HepG2 (cell line): ENCODE measurements around the gene LDLRAD4. TPM values are rescaled to one million over a fixed set of nuclear protein-coding genes. Genes with fewer than 3 reads are reported as not detected.

Experiments used
- CEBPB ChIP-seq: IDR thresholded peaks from 2 replicates; pipeline ENCODE4 v1.6.1; 2011; ENCODE audit warnings: low read depth, low read length, improper control_type of control experiment, borderline replicate concordance
- CHD2 ChIP-seq: IDR thresholded peaks from 2 replicates; pipeline ENCODE4 v1.6.1; 2011; ENCODE audit warnings: low read depth, low read length, improper control_type of control experiment
- ETV5 ChIP-seq: IDR thresholded peaks from 2 replicates; pipeline ENCODE4 v1.6.1; 2018; ENCODE audit warnings: missing biosample characterization, missing genetic modification reagents, inconsistent platforms, borderline replicate concordance
- HNRNPK ChIP-seq: fragments of 200-400 bp; formaldehyde crosslinking; IDR thresholded peaks from 2 replicates; pipeline ENCODE4 v1.6.1; 2018; ENCODE audit warnings: low read length, low read depth, moderate library complexity, mild to moderate bottlenecking; ENCODE audit not compliant: poor library complexity, severe bottlenecking
- HOXA5 ChIP-seq: sonication (generic); formaldehyde crosslinking; IDR thresholded peaks from 2 replicates; pipeline ENCODE4 v1.4.0; 2020; ENCODE audit warnings: missing genetic modification reagents
- KDM6A ChIP-seq: IDR thresholded peaks from 2 replicates; pipeline ENCODE4 v1.6.1; 2016; ENCODE audit warnings: low read depth
- MEIS2 ChIP-seq: sonication (generic); formaldehyde crosslinking; IDR thresholded peaks from 2 replicates; pipeline ENCODE4 v1.9.0; 2021; ENCODE audit warnings: mild to moderate bottlenecking, missing genetic modification reagents
- MYC ChIP-seq: sonication (generic); formaldehyde crosslinking; IDR thresholded peaks from 2 replicates; pipeline ENCODE4 v1.9.0; 2021; ENCODE audit warnings: missing genetic modification reagents, borderline replicate concordance
- PTBP1 ChIP-seq: fragments of 200-400 bp; formaldehyde crosslinking; IDR thresholded peaks from 2 replicates; pipeline ENCODE4 v1.6.1; 2018; ENCODE audit warnings: low read length, low read depth; ENCODE audit not compliant: poor library complexity, severe bottlenecking
- SMYD3 ChIP-seq: sonication (generic); formaldehyde crosslinking; IDR thresholded peaks from 2 replicates; pipeline ENCODE4 v1.8.1; 2023; ENCODE audit warnings: mild to moderate bottlenecking, missing genetic modification reagents
- XRCC5 ChIP-seq: fragments of 200-400 bp; formaldehyde crosslinking; optimal IDR thresholded peaks from 2 replicates; pipeline ENCODE3; 2017; ENCODE audit warnings: mild to moderate bottlenecking, low read length
- ZNF121 ChIP-seq: sonication (generic); formaldehyde crosslinking; IDR thresholded peaks from 2 replicates; pipeline ENCODE4 v1.5.0; 2020; ENCODE audit warnings: mild to moderate bottlenecking, missing genetic modification reagents
- ZNF292 ChIP-seq: sonication (generic); formaldehyde crosslinking; IDR thresholded peaks from 2 replicates; pipeline ENCODE4 v1.8.1; 2022; ENCODE audit warnings: mild to moderate bottlenecking, low read depth, missing genetic modification reagents, borderline replicate concordance
- ZNF766 ChIP-seq: sonication (generic); formaldehyde crosslinking; IDR thresholded peaks from 2 replicates; pipeline ENCODE4 v1.5.0; 2020; ENCODE audit warnings: missing genetic modification reagents, borderline replicate concordance
- ZNF883 ChIP-seq: sonication (generic); formaldehyde crosslinking; IDR thresholded peaks from 2 replicates; pipeline ENCODE4 v1.5.1; 2020; ENCODE audit warnings: mild to moderate bottlenecking, missing genetic modification reagents; ENCODE audit errors: not compliant biosample characterization
- polyA plus RNA-seq, 8 experiments: library from polyadenylated mRNA; depleted of rRNA in 3 of 8; stranded (reverse) in 7 of 8; unstranded in 1 of 8; fragments of >200 nt; fragmentation: Illumina TruSeq in 4 of 8; extraction: Trizol in 4 of 8; gene quantifications; 2 replicates each; pipeline versions ENCODE4 v1.2.1 to v1.2.3, GENCODE V29; 2011 to 2016; ENCODE audit warnings: low read depth in 4 of 8, missing spikeins in 1 of 8, mixed read lengths in 1 of 8; ENCODE audit not compliant: insufficient read depth in 1 of 8
- total RNA-seq, 5 experiments: library from RNA; depleted of rRNA; stranded (reverse); fragments of >200 nt; fragmentation: Illumina TruSeq; extraction: Trizol; gene quantifications; 2 replicates each; pipeline ENCODE4 v1.2.3, GENCODE V29; 2016; ENCODE audit warnings: low read depth in 1 of 5
- TF ChIP-seq, protein P1 (sequence below): sonication (generic); formaldehyde crosslinking; IDR thresholded peaks from 2 replicates; pipeline ENCODE4 v1.8.0; 2022; ENCODE audit warnings: missing genetic modification reagents, mild to moderate bottlenecking, borderline replicate concordance
- TF ChIP-seq, protein P2 (sequence below): sonication (generic); formaldehyde crosslinking; IDR thresholded peaks from 2 replicates; pipeline ENCODE4 v1.9.0; 2021; ENCODE audit warnings: missing genetic modification reagents, borderline replicate concordance
- TF ChIP-seq, protein P3 (sequence below): sonication (generic); formaldehyde crosslinking; IDR thresholded peaks from 2 replicates; pipeline ENCODE4 v1.4.0; 2020; ENCODE audit warnings: mild to moderate bottlenecking, missing genetic modification reagents, borderline replicate concordance

Gene LDLRAD4
- total and polyA plus RNA-seq, 2 of the 13 experiments (the other 11 are each of a cell fraction or from before 2014, with no cell fraction given), result 13.6 to 20.9 TPM

- TF ChIP-seq CEBPB, result peak; percentile 85
- TF ChIP-seq, protein P1, sequence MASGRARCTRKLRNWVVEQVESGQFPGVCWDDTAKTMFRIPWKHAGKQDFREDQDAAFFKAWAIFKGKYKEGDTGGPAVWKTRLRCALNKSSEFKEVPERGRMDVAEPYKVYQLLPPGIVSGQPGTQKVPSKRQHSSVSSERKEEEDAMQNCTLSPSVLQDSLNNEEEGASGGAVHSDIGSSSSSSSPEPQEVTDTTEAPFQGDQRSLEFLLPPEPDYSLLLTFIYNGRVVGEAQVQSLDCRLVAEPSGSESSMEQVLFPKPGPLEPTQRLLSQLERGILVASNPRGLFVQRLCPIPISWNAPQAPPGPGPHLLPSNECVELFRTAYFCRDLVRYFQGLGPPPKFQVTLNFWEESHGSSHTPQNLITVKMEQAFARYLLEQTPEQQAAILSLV (CRISPR knock-in tag), result 0 out of 2 replicates have a peak, but pooled peaks have one; percentile 80
- peak; percentile 79 for TF ChIP-seq ZNF121
- TF ChIP-seq CHD2, result no peak; the same call in 1 of the 2 replicates
- TF ChIP-seq HOXA5 (CRISPR knock-in tag), result peak; percentile 76; the same call in 1 of the 2 replicates
- TF ChIP-seq HNRNPK, result no peak
- TF ChIP-seq, protein P2, sequence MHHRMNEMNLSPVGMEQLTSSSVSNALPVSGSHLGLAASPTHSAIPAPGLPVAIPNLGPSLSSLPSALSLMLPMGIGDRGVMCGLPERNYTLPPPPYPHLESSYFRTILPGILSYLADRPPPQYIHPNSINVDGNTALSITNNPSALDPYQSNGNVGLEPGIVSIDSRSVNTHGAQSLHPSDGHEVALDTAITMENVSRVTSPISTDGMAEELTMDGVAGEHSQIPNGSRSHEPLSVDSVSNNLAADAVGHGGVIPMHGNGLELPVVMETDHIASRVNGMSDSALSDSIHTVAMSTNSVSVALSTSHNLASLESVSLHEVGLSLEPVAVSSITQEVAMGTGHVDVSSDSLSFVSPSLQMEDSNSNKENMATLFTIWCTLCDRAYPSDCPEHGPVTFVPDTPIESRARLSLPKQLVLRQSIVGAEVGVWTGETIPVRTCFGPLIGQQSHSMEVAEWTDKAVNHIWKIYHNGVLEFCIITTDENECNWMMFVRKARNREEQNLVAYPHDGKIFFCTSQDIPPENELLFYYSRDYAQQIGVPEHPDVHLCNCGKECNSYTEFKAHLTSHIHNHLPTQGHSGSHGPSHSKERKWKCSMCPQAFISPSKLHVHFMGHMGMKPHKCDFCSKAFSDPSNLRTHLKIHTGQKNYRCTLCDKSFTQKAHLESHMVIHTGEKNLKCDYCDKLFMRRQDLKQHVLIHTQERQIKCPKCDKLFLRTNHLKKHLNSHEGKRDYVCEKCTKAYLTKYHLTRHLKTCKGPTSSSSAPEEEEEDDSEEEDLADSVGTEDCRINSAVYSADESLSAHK (CRISPR knock-in tag), result 0 out of 2 replicates have a peak, but pooled peaks have one; percentile 23
- TF ChIP-seq MYC, result peak; percentile 99
- no peak for TF ChIP-seq PTBP1
- TF ChIP-seq, protein P3, sequence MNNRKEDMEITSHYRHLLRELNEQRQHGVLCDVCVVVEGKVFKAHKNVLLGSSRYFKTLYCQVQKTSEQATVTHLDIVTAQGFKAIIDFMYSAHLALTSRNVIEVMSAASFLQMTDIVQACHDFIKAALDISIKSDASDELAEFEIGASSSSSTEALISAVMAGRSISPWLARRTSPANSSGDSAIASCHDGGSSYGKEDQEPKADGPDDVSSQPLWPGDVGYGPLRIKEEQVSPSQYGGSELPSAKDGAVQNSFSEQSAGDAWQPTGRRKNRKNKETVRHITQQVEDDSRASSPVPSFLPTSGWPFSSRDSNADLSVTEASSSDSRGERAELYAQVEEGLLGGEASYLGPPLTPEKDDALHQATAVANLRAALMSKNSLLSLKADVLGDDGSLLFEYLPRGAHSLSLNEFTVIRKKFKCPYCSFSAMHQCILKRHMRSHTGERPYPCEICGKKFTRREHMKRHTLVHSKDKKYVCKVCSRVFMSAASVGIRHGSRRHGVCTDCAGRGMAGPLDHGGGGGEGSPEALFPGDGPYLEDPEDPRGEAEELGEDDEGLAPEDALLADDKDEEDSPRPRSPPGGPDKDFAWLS (CRISPR knock-in tag), result no peak
- TF ChIP-seq XRCC5, result peak; percentile 25
- peak; percentile 31 for TF ChIP-seq ZNF883 (CRISPR knock-in tag)
- peak; percentile 49; the same call in 1 of the 2 replicates for TF ChIP-seq ZNF766 (CRISPR knock-in tag)
- peak; percentile 98 for TF ChIP-seq SMYD3 (CRISPR knock-in tag)
- peak; percentile 94 for TF ChIP-seq KDM6A (CRISPR knock-in tag)
- TF ChIP-seq ETV5 (CRISPR knock-in tag), result peak; percentile 65; the same call in 1 of the 2 replicates
- peak; percentile 89 for TF ChIP-seq MEIS2 (CRISPR knock-in tag)
- TF ChIP-seq ZNF292, result no peak
These were observed 38.9 kb upstream of the LDLRAD4 start (continued) for GRCh38 chr18:13179566-13180113.
